OCI-LY3 (cell line): ENCODE data around the gene TMCC1.

ENCODE experiments used
- H2AFZ ChIP-seq: fragments of 200-600, 300-600 bp; shearing (Covaris generic); 2 replicates; pipeline ENCODE4 v1.6.0; 2014; ENCODE audit warnings: antibody characterized with exemption, low read depth, low read length
- H3K27ac ChIP-seq: fragments of 200-600, 300-600 bp; sonication (generic); 2 replicates; pipeline ENCODE4 v1.5.1; 2014; ENCODE audit warnings: mild to moderate bottlenecking, low read length, moderate library complexity, mixed read lengths
- H3K27me3 ChIP-seq: fragments of 200-600, 300-600 bp; sonication (generic); 2 replicates; pipeline ENCODE4 v1.6.1; 2014; ENCODE audit warnings: low read depth, low read length, mixed read lengths
- H3K36me3 ChIP-seq: fragments of 200-600, 300-600 bp; sonication (generic); replicated peaks from 2 replicates; pipeline ENCODE3; 2014; ENCODE audit warnings: low read depth, low read length, mixed read lengths
- H3K4me1 ChIP-seq: fragments of 300-600, 200-600 bp; sonication (generic); 2 replicates; pipeline ENCODE4 v1.6.1; 2014; ENCODE audit warnings: low read length, mixed read lengths
- H3K4me2 ChIP-seq: fragments of 200-600, 300-600 bp; sonication (generic); 2 replicates; pipeline ENCODE4 v1.6.1; 2014; ENCODE audit warnings: low read length, mixed read lengths
- H3K4me3 ChIP-seq: fragments of 300-600, 200-600 bp; sonication (generic); 2 replicates; pipeline ENCODE4 v1.5.1; 2014; ENCODE audit warnings: antibody characterized with exemption, mild to moderate bottlenecking, low read length, moderate library complexity
- H3K79me2 ChIP-seq: fragments of 300-600, 200-600 bp; shearing (Covaris generic); 2 replicates; pipeline ENCODE4 v1.6.1; 2014; ENCODE audit warnings: mild to moderate bottlenecking, low read length, mixed read lengths
- H3K9ac ChIP-seq: fragments of 300-600, 200-600 bp; shearing (Covaris generic); 2 replicates; pipeline ENCODE4 v1.6.0; 2014; ENCODE audit warnings: mild to moderate bottlenecking, low read length, moderate library complexity
- H3K9me3 ChIP-seq: fragments of 200-600, 300-600 bp; shearing (Covaris generic); 2 replicates; pipeline ENCODE4 v1.6.1; 2014; ENCODE audit warnings: low read length, mixed read lengths; ENCODE audit not compliant: insufficient read depth
- H4K20me1 ChIP-seq: fragments of 200-600, 300-600 bp; sonication (generic); 2 replicates; pipeline ENCODE4 v1.6.1; 2016; ENCODE audit warnings: low read length, mixed read lengths; ENCODE audit not compliant: insufficient read depth
- EZH2phosphoT487 ChIP-seq: fragments of 200-600 bp; shearing (Covaris generic); IDR thresholded peaks from 2 replicates; pipeline ENCODE4 v1.6.1; 2018; ENCODE audit warnings: antibody characterized with exemption, mixed run types, low read depth
- TF ChIP-seq, protein P1 (sequence below): fragments of 200-600, 300-600 bp; sonication (generic); IDR thresholded peaks from 2 replicates; pipeline ENCODE4 v1.5.1; 2014; ENCODE audit warnings: antibody characterized with exemption, low read length, low read depth

TMCC1 gene

GRCh38 chr3:129610276-129610675 lies 283.2 kb downstream of the TMCC1 start:
- no peaks in the 10 kb centered on the region for H3K79me2 ChIP-seq
- H3K4me2 ChIP-seq = no peak overlapping the region
- TF ChIP-seq, protein P1, sequence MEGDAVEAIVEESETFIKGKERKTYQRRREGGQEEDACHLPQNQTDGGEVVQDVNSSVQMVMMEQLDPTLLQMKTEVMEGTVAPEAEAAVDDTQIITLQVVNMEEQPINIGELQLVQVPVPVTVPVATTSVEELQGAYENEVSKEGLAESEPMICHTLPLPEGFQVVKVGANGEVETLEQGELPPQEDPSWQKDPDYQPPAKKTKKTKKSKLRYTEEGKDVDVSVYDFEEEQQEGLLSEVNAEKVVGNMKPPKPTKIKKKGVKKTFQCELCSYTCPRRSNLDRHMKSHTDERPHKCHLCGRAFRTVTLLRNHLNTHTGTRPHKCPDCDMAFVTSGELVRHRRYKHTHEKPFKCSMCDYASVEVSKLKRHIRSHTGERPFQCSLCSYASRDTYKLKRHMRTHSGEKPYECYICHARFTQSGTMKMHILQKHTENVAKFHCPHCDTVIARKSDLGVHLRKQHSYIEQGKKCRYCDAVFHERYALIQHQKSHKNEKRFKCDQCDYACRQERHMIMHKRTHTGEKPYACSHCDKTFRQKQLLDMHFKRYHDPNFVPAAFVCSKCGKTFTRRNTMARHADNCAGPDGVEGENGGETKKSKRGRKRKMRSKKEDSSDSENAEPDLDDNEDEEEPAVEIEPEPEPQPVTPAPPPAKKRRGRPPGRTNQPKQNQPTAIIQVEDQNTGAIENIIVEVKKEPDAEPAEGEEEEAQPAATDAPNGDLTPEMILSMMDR = no peak
- no peak for TF ChIP-seq EZH2phosphoT487
- H2AFZ ChIP-seq = no peak overlapping the region
- no peak overlapping the region for H3K4me3 ChIP-seq
- no peaks in the 10 kb centered on the region for H3K9me3 ChIP-seq
- H4K20me1 ChIP-seq = no peaks in the 10 kb centered on the region
- peaks cover 32% of the 10 kb centered on the region for H3K27me3 ChIP-seq
- no peak overlapping the region for H3K9ac ChIP-seq
- no peak overlapping the region for H3K27ac ChIP-seq
- no peaks in the 10 kb centered on the region for H3K4me1 ChIP-seq
- H3K36me3 ChIP-seq = no peaks in the 10 kb centered on the region

DNA sequence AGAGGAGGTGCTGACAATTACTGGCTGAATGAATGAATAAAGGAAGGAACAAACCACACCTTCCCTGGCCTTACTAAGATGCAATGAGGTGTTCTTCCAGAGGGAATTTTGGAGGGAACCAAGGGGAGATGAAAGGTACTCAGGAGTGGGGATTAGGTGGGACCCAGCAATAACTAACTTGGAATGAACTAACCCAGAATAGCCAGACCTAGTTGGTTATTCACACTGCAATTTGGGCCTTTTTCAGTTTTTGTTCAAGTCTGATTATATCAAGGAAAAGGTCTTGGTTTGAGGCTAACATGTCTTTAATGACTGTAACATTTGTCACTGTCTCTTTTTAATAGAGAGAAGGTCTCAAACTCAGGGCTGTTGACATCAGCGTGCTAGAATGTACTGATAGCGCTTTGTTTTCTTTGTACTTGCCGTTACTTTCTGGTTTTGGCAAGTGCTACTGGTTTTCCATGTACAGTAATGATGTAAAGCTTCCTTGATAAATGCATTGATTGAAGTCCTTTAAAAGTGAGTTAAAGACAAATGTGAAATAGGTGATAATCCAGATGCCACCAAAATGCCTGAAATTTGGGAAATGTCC lies 283.8 kb downstream of the TMCC1 start:
- Histone ChIP-seq H3K9ac (no peak overlapping the region), H3K79me2 (no peaks in the 10 kb centered on the region)
- TF ChIP-seq, protein P1 = no peak
- no peak for TF ChIP-seq EZH2phosphoT487

GRCh38 chr3:129608936-129609590 lies 284.4 kb downstream of the TMCC1 start:
- Histone ChIP-seq H2AFZ (no peak overlapping the region), H3K4me1 (no peaks in the 10 kb centered on the region), H3K27ac (no peak overlapping the region), H3K79me2 (no peaks in the 10 kb centered on the region), H3K36me3 (no peaks in the 10 kb centered on the region), H3K27me3 (peaks cover 32% of the 10 kb centered on the region), H4K20me1 (no peaks in the 10 kb centered on the region), H3K4me2 (no peak overlapping the region), H3K9me3 (no peaks in the 10 kb centered on the region), H3K9ac (no peak overlapping the region), H3K4me3 (no peak overlapping the region)
- no peak for TF ChIP-seq EZH2phosphoT487
- TF ChIP-seq, protein P1 = no peak

More for the DNA sequence above, 283.8 kb downstream of the TMCC1 start:
- H3K4me3 ChIP-seq = no peak overlapping the region
- H4K20me1 ChIP-seq = no peaks in the 10 kb centered on the region
- H3K4me2 ChIP-seq = no peak overlapping the region
- no peak overlapping the region for H2AFZ ChIP-seq
- no peaks in the 10 kb centered on the region for H3K9me3 ChIP-seq
- no peaks in the 10 kb centered on the region for H3K36me3 ChIP-seq
- H3K27me3 ChIP-seq = peaks cover 32% of the 10 kb centered on the region
- H3K4me1 ChIP-seq = no peaks in the 10 kb centered on the region
- H3K27ac ChIP-seq = no peak overlapping the region

DNA sequence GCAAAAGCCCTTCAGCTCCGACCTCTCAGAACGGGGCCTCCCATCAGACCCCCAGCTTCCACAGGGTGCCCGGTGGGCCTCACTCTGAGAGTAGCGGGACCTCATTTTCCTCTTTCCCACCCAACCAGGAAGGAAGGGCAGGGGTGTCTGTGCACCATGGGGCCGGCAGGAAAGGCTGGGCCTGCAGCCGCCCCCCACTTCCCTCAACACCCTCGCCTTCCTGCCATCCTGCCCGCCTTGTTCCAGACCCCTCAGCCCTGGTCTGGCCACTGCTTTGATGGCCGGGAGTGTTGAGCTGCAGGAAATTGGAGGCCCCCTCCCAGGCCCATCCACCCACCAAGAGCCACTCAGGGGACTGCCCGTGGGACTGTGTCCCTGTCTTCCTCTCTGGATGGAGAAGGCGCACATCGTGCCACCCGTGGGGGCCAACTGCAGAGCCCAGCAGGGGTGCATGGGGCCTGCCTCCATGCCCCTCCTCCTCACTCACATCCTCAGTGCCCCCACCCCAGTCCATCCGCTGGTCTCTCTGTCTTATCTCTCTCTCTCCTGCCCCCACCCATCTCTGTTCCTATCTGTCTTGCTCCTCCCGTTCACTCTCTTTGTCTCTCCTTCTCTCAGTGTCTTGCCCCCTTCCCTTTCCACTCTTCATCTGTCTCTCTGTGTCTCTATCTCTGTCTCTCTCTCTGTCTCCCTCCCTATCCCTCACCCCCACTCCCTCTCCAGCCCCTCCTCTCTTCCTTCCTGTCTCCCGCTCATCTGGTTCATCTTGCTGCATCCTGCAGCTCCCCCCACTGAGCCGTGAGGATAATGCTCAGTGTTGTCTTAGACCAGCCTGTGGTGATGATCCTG lies 285.2 kb downstream of the TMCC1 start:
- Histone ChIP-seq H3K9me3 (no peaks in the 10 kb centered on the region), H2AFZ (no peak overlapping the region), H3K4me3 (no peak overlapping the region), H3K4me1 (no peaks in the 10 kb centered on the region), H3K79me2 (no peaks in the 10 kb centered on the region), H3K9ac (no peak overlapping the region), H3K4me2 (no peak overlapping the region), H3K36me3 (no peaks in the 10 kb centered on the region), H3K27me3 (peaks cover 32% of the 10 kb centered on the region), H4K20me1 (no peaks in the 10 kb centered on the region), H3K27ac (no peak overlapping the region)
- TF ChIP-seq, protein P1 = peak; percentile 46
- no peak for TF ChIP-seq EZH2phosphoT487
